C4-2B (cell line): ENCODE results near the gene BNC2.

ENCODE experiments used
- CTCF ChIP-seq: fragments of 450-650 bp; conservative IDR thresholded peaks from 2 replicates; pipeline ENCODE4 v1.5.1; 2017; ENCODE audit warnings: mild to moderate bottlenecking
- ZFX ChIP-seq: fragments of 450-650 bp; IDR thresholded peaks from 2 replicates; pipeline ENCODE4 v1.6.1; 2017

DNA sequence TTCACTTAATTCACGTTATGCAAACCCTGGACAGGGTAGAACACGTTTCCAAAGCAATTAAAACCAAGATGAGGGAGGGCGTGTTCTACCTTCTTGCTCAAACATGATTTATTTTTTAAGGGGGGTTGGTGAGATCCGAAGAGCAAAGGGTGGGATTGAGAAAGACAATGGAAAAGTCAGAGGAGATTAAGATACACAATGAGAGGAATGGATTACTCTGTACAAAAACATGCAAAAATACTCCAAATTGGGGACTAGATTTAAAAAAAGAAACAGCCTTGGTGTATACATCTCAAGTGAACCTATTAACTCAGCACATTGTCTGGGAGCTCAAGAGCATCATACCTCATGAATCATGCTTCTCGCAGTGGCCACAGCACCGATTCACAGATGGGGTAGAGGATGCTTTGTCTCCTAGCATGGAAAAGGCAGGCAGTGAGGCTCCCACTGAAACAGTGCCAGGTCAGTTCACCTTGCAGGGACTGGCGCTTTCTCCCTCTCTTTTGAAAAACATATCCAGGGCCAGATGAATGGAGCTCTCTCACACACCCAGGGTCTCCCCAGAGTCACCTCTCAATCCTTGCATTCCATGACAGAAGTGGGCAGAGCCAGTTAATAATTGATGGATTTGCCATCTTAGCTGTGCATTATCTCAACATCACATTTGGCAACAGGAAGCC is 459.7 kb downstream of the BNC2 start:
- no peak for TF ChIP-seq CTCF
- no peak for TF ChIP-seq ZFX
